Left ventricle myocardium inferior (tissue), 1 donor: Measurements from ENCODE around the gene MUC2. TPM values are rescaled to one million over a fixed set of nuclear protein-coding genes. Genes with fewer than 3 reads are reported as not detected.

Experiments used
- DNase-seq: peaks from one replicate; pipeline ENCODE4 v3.0.0-alpha.2; 2020
- H3K27ac ChIP-seq: fragments of 200-600 bp; replicated peaks from 2 replicates; pipeline ENCODE4 v1.8.0; 2021
- H3K27me3 ChIP-seq: fragments of 200-600 bp; 2 replicates; pipeline ENCODE4 v1.8.0; 2021; ENCODE audit warnings: low read depth
- H3K36me3 ChIP-seq: fragments of 200-600 bp; 2 replicates; pipeline ENCODE4 v1.8.0; 2021
- H3K4me1 ChIP-seq: fragments of 200-600 bp; 2 replicates; pipeline ENCODE4 v1.8.0; 2021
- H3K4me3 ChIP-seq: fragments of 200-600 bp; 2 replicates; pipeline ENCODE4 v1.8.0; 2021; ENCODE audit warnings: mild to moderate bottlenecking, moderate library complexity
- H3K9me3 ChIP-seq: fragments of 200-600 bp; replicated peaks from 2 replicates; pipeline ENCODE4 v1.8.0; 2021
- CTCF ChIP-seq: fragments of 200-600 bp; IDR thresholded peaks from 2 replicates; pipeline ENCODE4 v1.8.0; 2021; ENCODE audit warnings: antibody characterized with exemption, mild to moderate bottlenecking, borderline replicate concordance
- intact Hi-C: fragments of 100-400 bp; cut with micrococcal nuclease; formaldehyde crosslinking; loops from one replicate; pipeline ENCODE4 v1.11.0; 2022
- total RNA-seq: library from RNA; stranded (reverse); fragmentation: NEBNext Ultra II Directional; extraction: Animal tissue kit (Norgen Biotek cat#: 25700); gene quantifications from one replicate; pipeline ENCODE4 v1.2.1, GENCODE V29; 2021
- donor health status: DM: no; HTN: yes; CAD: no; lungs with severe emphysema.

Gene MUC2
- total RNA-seq, 1 donor from 2014 or later = 0.03 TPM

- Histone ChIP-seq H3K4me1 (no peaks in the 10 kb centered on the region), H3K27me3 (peaks cover 48% of the 10 kb centered on the region), H3K4me3 (no peak overlapping the region), H3K9me3 (no peaks in the 10 kb centered on the region), H3K27ac (no peak overlapping the region), H3K36me3 (no peaks in the 10 kb centered on the region)
- intact Hi-C loops = no loop called here
- no peak for TF ChIP-seq CTCF
- no peak for DNase-seq
These were observed 43.3 kb downstream of the MUC2 start for GRCh38 chr11:1117992-1118391.

GRCh38 chr11:1118755-1119603 lies 44.3 kb downstream of the MUC2 start:
- no peak for TF ChIP-seq CTCF
- Histone ChIP-seq H3K9me3 (no peaks in the 10 kb centered on the region), H3K27ac (no peak overlapping the region), H3K4me3 (no peak overlapping the region), H3K36me3 (no peaks in the 10 kb centered on the region), H3K27me3 (peaks cover 56% of the 10 kb centered on the region), H3K4me1 (no peaks in the 10 kb centered on the region)
- intact Hi-C loops = no loop called here
- no peak for DNase-seq

GRCh38 chr11:1119604-1120146 lies 45.0 kb downstream of the MUC2 start:
- H3K27me3 ChIP-seq = peaks cover 59% of the 10 kb centered on the region
- no peaks in the 10 kb centered on the region for H3K9me3 ChIP-seq
- TF ChIP-seq CTCF = no peak
- H3K4me3 ChIP-seq = no peak overlapping the region
- H3K27ac ChIP-seq = no peak overlapping the region
- DNase-seq = no peak
- no peaks in the 10 kb centered on the region for H3K4me1 ChIP-seq
- H3K36me3 ChIP-seq = no peaks in the 10 kb centered on the region
- intact Hi-C loops = no loop called here

- no peak for TF ChIP-seq CTCF
- Histone ChIP-seq H3K4me1 (no peaks in the 10 kb centered on the region), H3K27ac (no peak overlapping the region), H3K4me3 (no peak overlapping the region), H3K9me3 (no peaks in the 10 kb centered on the region), H3K36me3 (no peaks in the 10 kb centered on the region), H3K27me3 (peaks cover 59% of the 10 kb centered on the region)
- no peak for DNase-seq
- intact Hi-C loops = no loop called here
These were observed 46.1 kb downstream of the MUC2 start for GRCh38 chr11:1120532-1121330.

GRCh38 chr11:1121331-1121812 lies 46.7 kb downstream of the MUC2 start:
- no peak for TF ChIP-seq CTCF
- Histone ChIP-seq H3K36me3 (no peaks in the 10 kb centered on the region), H3K27me3 (peaks cover 65% of the 10 kb centered on the region), H3K4me3 (no peak overlapping the region), H3K9me3 (no peaks in the 10 kb centered on the region), H3K27ac (no peak overlapping the region), H3K4me1 (no peaks in the 10 kb centered on the region)
- no peak for DNase-seq
- intact Hi-C loops = no loop called here
